Osteoblast (primary cell): ENCODE measurements around the gene TRRAP. TPM values are rescaled to one million over a fixed set of nuclear protein-coding genes. Genes with fewer than 3 reads are reported as not detected.
"Not testable (repeated sequence)": the region's sequence is repeated elsewhere in the genome, so short reads cannot be mapped to it uniquely, and the experiment has no call there.

Experiments used
- DNase-seq: peaks from one replicate; pipeline ENCODE4 v3.0.0; 2011; ENCODE audit warnings: low spot score, mixed read lengths; ENCODE audit not compliant: insufficient read length; ENCODE audit errors: missing footprints
- H2AFZ ChIP-seq: 2 replicates; pipeline ENCODE4 v1.6.0; 2011; ENCODE audit warnings: mild to moderate bottlenecking, low read length
- H3K27ac ChIP-seq: 2 replicates; pipeline ENCODE4 v1.5.1; 2011; ENCODE audit warnings: mild to moderate bottlenecking, low read depth, low read length, moderate library complexity
- H3K27me3 ChIP-seq: 2 replicates; pipeline ENCODE4 v1.6.0; 2012; ENCODE audit warnings: mild to moderate bottlenecking, control low read depth, inconsistent platforms, low read length, moderate library complexity; ENCODE audit not compliant: insufficient read depth
- H3K36me3 ChIP-seq: 2 replicates; pipeline ENCODE4 v1.5.1; 2011; ENCODE audit warnings: mild to moderate bottlenecking, low read length, control low read depth, moderate library complexity; ENCODE audit not compliant: insufficient read depth
- H3K4me1 ChIP-seq: 2 replicates; pipeline ENCODE4 v1.5.1; 2011; ENCODE audit warnings: mild to moderate bottlenecking, low read length, control low read depth, moderate library complexity; ENCODE audit not compliant: insufficient read depth
- H3K4me2 ChIP-seq: 2 replicates; pipeline ENCODE4 v1.6.0; 2011; ENCODE audit warnings: mild to moderate bottlenecking, low read length; ENCODE audit not compliant: insufficient read depth
- H3K4me3 ChIP-seq: fragments of 200-600 bp; sonication (generic); 3 replicates; pipeline ENCODE4 v1.5.1; 2012; ENCODE audit warnings: mild to moderate bottlenecking, low read length, inconsistent platforms; ENCODE audit not compliant: insufficient read depth
- H3K79me2 ChIP-seq: 2 replicates; pipeline ENCODE4 v1.6.0; 2012; ENCODE audit warnings: mild to moderate bottlenecking, low read length, control low read depth, inconsistent platforms; ENCODE audit not compliant: insufficient read depth
- H3K9me3 ChIP-seq: 2 replicates; pipeline ENCODE4 v1.5.1; 2011; ENCODE audit warnings: low read depth, low read length, control low read depth
- H4K20me1 ChIP-seq: 2 replicates; pipeline ENCODE4 v1.6.0; 2012; ENCODE audit warnings: mild to moderate bottlenecking, low read length, control low read depth; ENCODE audit not compliant: insufficient read depth
- total RNA-seq: library from RNA; depleted of rRNA; stranded (reverse); fragments of >200 nt; gene quantifications from 2 replicates; pipeline ENCODE4 v1.2.3, GENCODE V29; 2012
- TF ChIP-seq, protein P1 (sequence below): IDR thresholded peaks from 2 replicates; pipeline ENCODE4 v1.5.1; 2011; ENCODE audit warnings: mild to moderate bottlenecking, low read depth, low read length, moderate library complexity; ENCODE audit errors: extremely low read depth

Gene TRRAP
- total RNA-seq, 1 donor: 17.7 TPM

DNA sequence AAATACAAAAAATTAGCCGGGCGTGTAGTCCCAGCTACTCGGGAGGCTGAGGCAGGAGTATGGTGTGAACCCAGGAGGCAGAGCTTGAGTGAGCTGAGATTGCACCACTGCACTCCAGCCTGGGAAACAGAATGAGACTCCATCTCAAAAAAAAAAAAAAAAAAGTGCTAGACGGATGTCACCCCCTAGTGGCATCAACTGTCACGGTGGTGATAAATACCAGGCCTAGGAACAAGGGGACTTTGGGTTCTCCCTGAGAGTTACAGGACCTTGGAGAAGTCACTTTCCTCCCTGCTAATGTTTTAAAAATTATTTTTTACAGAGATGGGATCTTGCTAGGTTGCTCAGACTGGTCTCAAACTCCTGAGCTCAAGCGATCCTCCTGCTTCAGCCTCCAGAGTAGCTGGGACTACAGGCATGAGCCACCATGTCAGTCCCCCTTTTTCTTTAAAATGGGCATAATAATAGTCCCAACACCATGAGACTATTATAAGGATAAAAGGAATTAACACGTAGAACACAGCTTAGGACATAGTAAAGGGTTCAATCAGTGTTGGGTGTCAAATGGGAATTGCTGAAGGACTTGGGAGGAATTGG lies 5.9 kb upstream of the TRRAP start:
- DNase-seq: no peak
- TF ChIP-seq, protein P1, sequence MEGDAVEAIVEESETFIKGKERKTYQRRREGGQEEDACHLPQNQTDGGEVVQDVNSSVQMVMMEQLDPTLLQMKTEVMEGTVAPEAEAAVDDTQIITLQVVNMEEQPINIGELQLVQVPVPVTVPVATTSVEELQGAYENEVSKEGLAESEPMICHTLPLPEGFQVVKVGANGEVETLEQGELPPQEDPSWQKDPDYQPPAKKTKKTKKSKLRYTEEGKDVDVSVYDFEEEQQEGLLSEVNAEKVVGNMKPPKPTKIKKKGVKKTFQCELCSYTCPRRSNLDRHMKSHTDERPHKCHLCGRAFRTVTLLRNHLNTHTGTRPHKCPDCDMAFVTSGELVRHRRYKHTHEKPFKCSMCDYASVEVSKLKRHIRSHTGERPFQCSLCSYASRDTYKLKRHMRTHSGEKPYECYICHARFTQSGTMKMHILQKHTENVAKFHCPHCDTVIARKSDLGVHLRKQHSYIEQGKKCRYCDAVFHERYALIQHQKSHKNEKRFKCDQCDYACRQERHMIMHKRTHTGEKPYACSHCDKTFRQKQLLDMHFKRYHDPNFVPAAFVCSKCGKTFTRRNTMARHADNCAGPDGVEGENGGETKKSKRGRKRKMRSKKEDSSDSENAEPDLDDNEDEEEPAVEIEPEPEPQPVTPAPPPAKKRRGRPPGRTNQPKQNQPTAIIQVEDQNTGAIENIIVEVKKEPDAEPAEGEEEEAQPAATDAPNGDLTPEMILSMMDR: peak; percentile 20
- H3K79me2 ChIP-seq: no peaks in the 10 kb centered on the region

DNA sequence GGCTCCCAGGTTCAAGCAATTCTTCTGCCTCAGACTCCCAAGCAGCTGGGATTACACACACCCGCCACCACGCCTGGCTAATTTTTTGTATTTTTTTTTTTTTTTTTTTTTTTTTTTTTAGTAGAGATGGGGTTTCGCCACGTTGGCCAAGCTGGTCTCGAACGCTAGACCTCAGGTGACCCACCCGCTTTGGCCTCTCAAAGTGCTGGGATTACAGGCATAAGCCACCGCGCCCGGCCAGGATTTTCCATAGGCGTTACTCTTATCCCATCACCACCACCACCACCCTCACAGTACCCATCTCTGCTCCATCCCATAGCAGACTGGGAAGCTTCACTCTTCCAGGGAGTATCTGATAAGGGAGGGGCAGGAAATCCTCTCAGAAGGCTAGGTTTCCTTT lies 4.7 kb upstream of the TRRAP start:
- not testable (repeated sequence) for H3K4me1 ChIP-seq, H2AFZ ChIP-seq, H3K9me3 ChIP-seq, H3K27ac ChIP-seq, H3K79me2 ChIP-seq, H4K20me1 ChIP-seq, DNase-seq, H3K4me3 ChIP-seq, H3K4me2 ChIP-seq, H3K36me3 ChIP-seq
- peaks cover 17% of the 10 kb centered on the region for H3K27me3 ChIP-seq

More for the DNA sequence above, 5.9 kb upstream of the TRRAP start:
- no peaks in the 10 kb centered on the region for H3K4me1 ChIP-seq
- no peaks in the 10 kb centered on the region for H4K20me1 ChIP-seq
- no peak overlapping the region for H3K4me3 ChIP-seq
- no peak overlapping the region for H3K4me2 ChIP-seq
- H3K36me3 ChIP-seq: no peaks in the 10 kb centered on the region
- H3K27ac ChIP-seq: no peak overlapping the region
- no peak overlapping the region for H2AFZ ChIP-seq
- H3K27me3 ChIP-seq: peaks cover 22% of the 10 kb centered on the region
- no peaks in the 10 kb centered on the region for H3K9me3 ChIP-seq

DNA sequence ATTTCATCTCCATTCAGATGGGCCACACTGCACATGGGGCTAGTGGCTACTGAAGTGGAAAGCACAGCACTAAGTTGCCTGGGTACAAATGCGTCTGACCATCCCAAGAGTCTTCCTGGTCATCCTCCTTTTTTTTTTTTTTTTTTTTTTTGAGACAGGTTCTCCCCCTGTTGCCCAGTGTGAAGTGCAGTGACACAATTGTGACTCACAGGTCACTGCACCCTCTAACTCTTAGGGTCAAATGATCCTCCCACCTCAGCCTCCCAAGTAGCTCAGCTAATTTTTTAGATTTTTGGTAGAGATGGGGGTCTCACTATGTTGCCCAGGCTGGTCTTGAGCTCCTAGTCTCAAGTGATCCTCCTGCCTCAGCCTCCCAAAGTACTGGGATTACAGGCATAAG lies 3.4 kb upstream of the TRRAP start:
- Histone ChIP-seq H3K27ac (no peak overlapping the region), H2AFZ (no peak overlapping the region), H3K36me3 (no peaks in the 10 kb centered on the region), H3K27me3 (peaks cover 6% of the 10 kb centered on the region), H3K4me2 (no peak overlapping the region), H3K9me3 (no peaks in the 10 kb centered on the region), H3K4me3 (no peak overlapping the region), H3K79me2 (peaks cover 16% of the 10 kb centered on the region), H4K20me1 (peaks cover 7% of the 10 kb centered on the region), H3K4me1 (peaks cover 11% of the 10 kb centered on the region)
- TF ChIP-seq, protein P1: no peak
- no peak for DNase-seq

DNA sequence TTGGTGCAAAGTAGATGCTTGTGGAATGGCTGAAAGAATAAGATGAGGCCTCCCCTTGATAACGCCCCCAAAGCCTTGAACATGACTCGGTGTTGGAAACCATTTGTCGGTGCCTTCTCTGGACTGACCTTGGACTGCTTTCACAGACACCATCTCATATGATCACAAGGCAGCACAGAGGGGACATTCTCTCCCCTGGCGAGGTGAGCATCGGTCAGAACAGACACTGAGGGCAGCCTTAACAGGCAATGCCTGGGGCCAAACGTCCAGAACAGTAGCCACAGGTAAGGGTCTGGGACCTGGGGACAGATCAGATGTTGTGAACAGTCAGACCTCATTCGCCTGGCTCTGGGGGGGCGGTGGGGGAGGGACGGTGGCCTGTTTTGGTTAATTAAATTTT lies 2.8 kb upstream of the TRRAP start:
- H3K9me3 ChIP-seq: no peaks in the 10 kb centered on the region
- H4K20me1 ChIP-seq: peaks cover 10% of the 10 kb centered on the region
- no peak for DNase-seq
- no peak overlapping the region for H2AFZ ChIP-seq
- TF ChIP-seq, protein P1: no peak
- peaks cover 13% of the 10 kb centered on the region for H3K4me1 ChIP-seq
- no peak overlapping the region for H3K4me2 ChIP-seq
- peaks cover 22% of the 10 kb centered on the region for H3K79me2 ChIP-seq
- no peak overlapping the region for H3K4me3 ChIP-seq
- peaks cover 1% of the 10 kb centered on the region for H3K36me3 ChIP-seq
- no peak overlapping the region for H3K27ac ChIP-seq
- peaks cover 6% of the 10 kb centered on the region for H3K27me3 ChIP-seq
